Mesothelial cell of epicardium (in vitro differentiated cells): Measurements from ENCODE around the gene NOL7. TPM values are rescaled to one million over a fixed set of nuclear protein-coding genes. Genes with fewer than 3 reads are reported as not detected.

Experiments used
- DNase-seq, 2 experiments: peaks; one replicate each; pipeline ENCODE4 v3.0.0; 2021; ENCODE audit warnings: low spot score in 2 of 2; ENCODE audit not compliant: unreplicated experiment in 2 of 2
- H3K27ac Mint-ChIP-seq: 2 replicates; pipeline ENCODE4 v1.8.0; 2021; ENCODE audit warnings: mixed read lengths
- H3K27me3 Mint-ChIP-seq: 2 replicates; pipeline ENCODE4 v1.8.0; 2021; ENCODE audit warnings: low read depth, mixed read lengths
- H3K36me3 Mint-ChIP-seq: 2 replicates; pipeline ENCODE4 v1.8.0; 2021; ENCODE audit warnings: mixed read lengths
- H3K4me1 Mint-ChIP-seq: 2 replicates; pipeline ENCODE4 v1.8.0; 2021; ENCODE audit warnings: mixed read lengths
- H3K4me3 Mint-ChIP-seq: 2 replicates; pipeline ENCODE4 v1.8.0; 2021; ENCODE audit warnings: mild to moderate bottlenecking, moderate library complexity, mixed read lengths
- H3K9me3 Mint-ChIP-seq: 2 replicates; pipeline ENCODE4 v1.8.0; 2021; ENCODE audit warnings: mixed read lengths
- total RNA-seq: library from RNA; stranded (reverse); gene quantifications from 3 replicates; pipeline ENCODE4 v1.2.1, GENCODE V29; 2021
- TF ChIP-seq, protein P1 (sequence below): fragments of 200-600 bp; sonication (generic); IDR thresholded peaks from one replicate; pipeline ENCODE4 v1.5.0; 2021; ENCODE audit warnings: antibody characterized with exemption; ENCODE audit not compliant: unreplicated experiment

NOL7 gene
- total RNA-seq, 1 donor from 2014 or later = 40.8 TPM

DNA sequence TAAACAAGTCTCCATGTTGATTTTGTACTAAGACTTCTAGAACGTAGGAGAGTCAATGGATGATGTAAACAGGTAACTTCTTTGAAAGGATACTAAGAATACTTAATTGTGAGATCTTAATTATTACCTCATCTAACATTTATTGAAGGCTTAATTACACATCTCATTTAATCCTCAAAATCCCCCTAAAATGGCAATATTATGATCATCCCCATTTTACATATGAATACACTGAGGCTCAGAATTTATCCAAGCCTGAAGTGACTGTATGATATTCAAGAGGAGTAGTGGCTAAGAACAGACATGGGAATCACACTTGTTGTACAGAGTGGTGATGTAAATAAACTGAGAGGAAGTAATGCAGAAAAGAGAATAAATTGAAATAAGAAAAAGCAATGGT lies 22.9 kb downstream of the NOL7 start:
- no peak overlapping the region for H3K4me3 Mint-ChIP-seq
- H3K9me3 Mint-ChIP-seq = no peaks in the 10 kb centered on the region
- TF ChIP-seq, protein P1, sequence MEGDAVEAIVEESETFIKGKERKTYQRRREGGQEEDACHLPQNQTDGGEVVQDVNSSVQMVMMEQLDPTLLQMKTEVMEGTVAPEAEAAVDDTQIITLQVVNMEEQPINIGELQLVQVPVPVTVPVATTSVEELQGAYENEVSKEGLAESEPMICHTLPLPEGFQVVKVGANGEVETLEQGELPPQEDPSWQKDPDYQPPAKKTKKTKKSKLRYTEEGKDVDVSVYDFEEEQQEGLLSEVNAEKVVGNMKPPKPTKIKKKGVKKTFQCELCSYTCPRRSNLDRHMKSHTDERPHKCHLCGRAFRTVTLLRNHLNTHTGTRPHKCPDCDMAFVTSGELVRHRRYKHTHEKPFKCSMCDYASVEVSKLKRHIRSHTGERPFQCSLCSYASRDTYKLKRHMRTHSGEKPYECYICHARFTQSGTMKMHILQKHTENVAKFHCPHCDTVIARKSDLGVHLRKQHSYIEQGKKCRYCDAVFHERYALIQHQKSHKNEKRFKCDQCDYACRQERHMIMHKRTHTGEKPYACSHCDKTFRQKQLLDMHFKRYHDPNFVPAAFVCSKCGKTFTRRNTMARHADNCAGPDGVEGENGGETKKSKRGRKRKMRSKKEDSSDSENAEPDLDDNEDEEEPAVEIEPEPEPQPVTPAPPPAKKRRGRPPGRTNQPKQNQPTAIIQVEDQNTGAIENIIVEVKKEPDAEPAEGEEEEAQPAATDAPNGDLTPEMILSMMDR = no peak
- H3K4me1 Mint-ChIP-seq = no peaks in the 10 kb centered on the region
- no peak for DNase-seq
- no peak overlapping the region for H3K27ac Mint-ChIP-seq
- H3K36me3 Mint-ChIP-seq = peaks cover 26% of the 10 kb centered on the region
- no peaks in the 10 kb centered on the region for H3K27me3 Mint-ChIP-seq

DNA sequence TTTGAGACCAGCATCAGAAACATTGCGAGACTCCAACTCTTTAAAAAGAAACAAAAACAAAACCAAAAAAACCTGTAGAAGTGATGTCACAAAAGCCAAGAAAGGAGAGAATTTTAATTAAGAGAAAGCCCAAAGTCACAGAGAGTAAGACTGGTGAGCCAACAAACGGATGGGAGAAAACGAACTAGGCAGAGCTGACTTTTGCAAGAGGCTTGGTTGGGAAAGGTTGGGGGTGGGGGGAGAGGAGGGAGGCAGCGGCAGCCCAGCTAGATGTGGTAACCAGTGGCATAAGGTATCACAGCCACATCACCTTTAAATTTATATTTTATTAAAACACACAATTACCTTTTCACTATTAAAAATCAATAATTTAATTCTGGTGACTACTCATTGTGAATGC lies 23.5 kb downstream of the NOL7 start:
- H3K36me3 Mint-ChIP-seq = peaks cover 31% of the 10 kb centered on the region
- H3K27me3 Mint-ChIP-seq = no peaks in the 10 kb centered on the region
- no peak overlapping the region for H3K4me3 Mint-ChIP-seq
- no peak overlapping the region for H3K27ac Mint-ChIP-seq
- H3K4me1 Mint-ChIP-seq = no peaks in the 10 kb centered on the region
- DNase-seq = no peak
- TF ChIP-seq, protein P1 = no peak
- no peaks in the 10 kb centered on the region for H3K9me3 Mint-ChIP-seq

DNA sequence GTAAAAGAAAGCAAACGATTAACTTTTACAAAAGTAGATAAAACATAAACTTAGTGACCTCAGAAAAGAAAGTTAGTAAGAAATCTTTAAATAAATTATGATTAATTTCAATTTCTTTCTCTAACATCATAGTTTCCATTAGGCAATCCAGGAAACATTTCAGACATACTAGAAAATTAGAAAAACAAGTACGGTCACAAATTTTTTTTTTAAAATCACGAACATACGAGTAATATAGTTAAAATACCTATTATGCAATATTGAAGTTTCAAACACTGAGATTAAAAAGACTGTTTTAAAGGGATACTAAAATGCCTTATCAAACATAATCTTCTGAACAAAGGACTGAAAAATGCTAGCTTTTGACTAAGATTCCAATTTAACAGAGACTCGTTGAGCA lies 26.2 kb downstream of the NOL7 start:
- Mint-ChIP-seq H3K4me1 (no peaks in the 10 kb centered on the region), H3K9me3 (no peaks in the 10 kb centered on the region), H3K27ac (no peak overlapping the region), H3K27me3 (no peaks in the 10 kb centered on the region), H3K4me3 (no peak overlapping the region), H3K36me3 (peaks cover 30% of the 10 kb centered on the region)
- no peak for DNase-seq
- TF ChIP-seq, protein P1 = no peak

DNA sequence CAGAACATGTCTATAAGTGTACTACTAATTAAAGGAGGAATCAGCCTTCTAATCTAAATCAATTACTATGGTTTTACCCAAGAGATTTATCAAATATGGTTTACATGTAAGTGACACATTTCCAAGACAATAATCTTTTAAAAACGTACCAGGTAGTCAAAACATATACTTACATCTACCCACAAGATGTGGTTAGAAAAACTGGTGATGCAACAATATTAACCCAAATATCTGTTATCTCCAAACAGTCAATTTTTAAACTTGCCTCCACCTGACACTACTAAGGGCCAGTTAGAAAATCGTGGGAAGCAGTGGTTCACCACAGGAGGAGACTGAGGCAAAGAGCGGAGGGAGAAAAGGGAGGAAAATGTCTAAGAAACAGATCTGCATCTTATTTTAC lies 28.0 kb downstream of the NOL7 start:
- Mint-ChIP-seq H3K27ac (no peak overlapping the region), H3K9me3 (no peaks in the 10 kb centered on the region), H3K4me3 (no peak overlapping the region), H3K4me1 (peaks cover 2% of the 10 kb centered on the region), H3K36me3 (peaks cover 19% of the 10 kb centered on the region), H3K27me3 (no peaks in the 10 kb centered on the region)
- TF ChIP-seq, protein P1 = no peak
- DNase-seq = no peak

DNA sequence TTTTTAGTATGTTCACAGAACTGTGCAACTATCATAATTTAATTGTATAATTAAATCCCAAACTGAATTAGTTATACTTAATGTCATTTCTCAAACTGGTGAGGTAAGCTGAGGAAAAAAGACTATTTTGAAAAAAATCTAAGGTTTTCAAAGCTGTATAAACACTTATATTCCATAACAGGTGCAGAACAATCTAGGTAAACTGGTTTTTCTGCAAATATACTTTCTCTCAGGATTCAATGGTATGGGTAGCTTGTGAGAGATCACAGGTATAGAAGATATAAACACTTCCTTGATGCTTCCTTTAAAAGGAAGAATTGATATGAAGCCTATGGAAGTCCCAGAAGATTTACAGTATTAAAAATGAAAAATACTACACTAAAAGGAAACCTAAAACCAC lies 33.7 kb downstream of the NOL7 start:
- Mint-ChIP-seq H3K36me3 (peaks cover 8% of the 10 kb centered on the region), H3K27me3 (no peaks in the 10 kb centered on the region), H3K4me1 (peaks cover 6% of the 10 kb centered on the region), H3K27ac (no peak overlapping the region), H3K9me3 (no peaks in the 10 kb centered on the region), H3K4me3 (no peak overlapping the region)
- DNase-seq = no peak
- TF ChIP-seq, protein P1 = no peak

DNA sequence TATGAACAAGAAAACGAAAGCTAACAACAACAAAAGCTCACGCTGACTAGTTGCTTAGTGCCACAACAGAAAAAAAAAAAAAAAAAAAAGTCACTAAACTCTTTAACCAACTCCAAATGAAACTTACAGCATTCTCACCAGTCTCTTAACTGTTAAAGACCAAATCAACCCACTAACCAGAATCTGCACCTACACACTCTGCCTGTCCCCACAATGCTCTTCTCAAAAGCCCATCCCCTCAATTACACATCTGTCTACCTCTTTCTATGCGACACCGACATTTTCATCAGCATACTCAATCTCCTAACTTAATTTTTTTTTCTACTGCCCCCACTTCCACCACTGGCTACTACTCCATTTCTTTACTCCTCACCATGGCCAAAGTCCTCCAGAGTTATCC lies 34.3 kb downstream of the NOL7 start:
- Mint-ChIP-seq H3K27ac (peak overlapping the region; percentile 8), H3K4me1 (peaks cover 6% of the 10 kb centered on the region)

More for the DNA sequence above, 34.3 kb downstream of the NOL7 start:
- no peak overlapping the region for H3K4me3 Mint-ChIP-seq
- TF ChIP-seq, protein P1 = no peak
- H3K9me3 Mint-ChIP-seq = no peaks in the 10 kb centered on the region
- no peak for DNase-seq
- peaks cover 8% of the 10 kb centered on the region for H3K36me3 Mint-ChIP-seq
- H3K27me3 Mint-ChIP-seq = no peaks in the 10 kb centered on the region
